GM12891 (cell line): ENCODE measurements around the gene AFF4.

Source experiments
- PAX5 ChIP-seq: IDR thresholded peaks from 2 replicates; pipeline ENCODE4 v1.6.1; 2011; ENCODE audit warnings: low read length, moderate library complexity, mild to moderate bottlenecking; ENCODE audit not compliant: insufficient read depth, severe bottlenecking
- POLR2A ChIP-seq: IDR thresholded peaks from 2 replicates; pipeline ENCODE4 v1.6.1; 2011; ENCODE audit warnings: low read depth, low read length, control low read depth
- POLR2AphosphoS5 ChIP-seq: IDR thresholded peaks from 2 replicates; pipeline ENCODE4 v1.6.1; 2011; ENCODE audit warnings: low read depth, low read length, control low read depth
- POU2F2 ChIP-seq: IDR thresholded peaks from 2 replicates; pipeline ENCODE4 v1.6.1; 2011; ENCODE audit warnings: low read depth, mild to moderate bottlenecking, control low read depth, low read length, moderate library complexity
- SPI1 ChIP-seq: IDR thresholded peaks from 2 replicates; pipeline ENCODE4 v1.6.1; 2011; ENCODE audit warnings: low read depth, low read length, control low read depth
- TAF1 ChIP-seq: IDR thresholded peaks from 2 replicates; pipeline ENCODE4 v1.6.1; 2011; ENCODE audit warnings: low read depth, low read length, control low read depth

GRCh38 chr5:132963171-132964104, at the start of gene AFF4:
- TF ChIP-seq POLR2AphosphoS5 (peak; percentile 84), TAF1 (peak; percentile 80), POLR2A (peak; percentile 69; the same call in 1 of the 2 replicates), PAX5 (peak; percentile 40), POU2F2 (peak; percentile 66), SPI1 (no peak)
